ENCODE data around the gene FNDC8. TPM values are rescaled to one million over a fixed set of nuclear protein-coding genes. Genes with fewer than 3 reads are reported as not detected.
"Not testable (repeated sequence)": the region's sequence is repeated elsewhere in the genome, so short reads cannot be mapped to it uniquely, and the experiment has no call there.

FNDC8 gene
- total RNA-seq, 1 donor from 2014 or later, result not detected

GRCh38 chr17:35099908-35100307, 21.5 kb upstream of the FNDC8 start:
- TF ChIP-seq CTCF (IDR thresholded peaks at IDR 0.05; ENCODE audit: insufficient read depth, low read length, poor library complexity, severe bottlenecking), result no peak
- Histone ChIP-seq H3K4me3 (ENCODE audit: low read depth, low read length) (no peak overlapping the region), H3K27me3 (ENCODE audit: control insufficient read depth, insufficient read depth, low read length) (no peaks in the 10 kb centered on the region), H3K36me3 (ENCODE audit: control insufficient read depth, insufficient read depth, low read length) (no peaks in the 10 kb centered on the region)
- DNase-seq (ENCODE audit: low read depth), result no peak

- Histone ChIP-seq H3K27me3 (ENCODE audit: control insufficient read depth, insufficient read depth, low read length) (no peaks in the 10 kb centered on the region), H3K4me3 (ENCODE audit: low read depth, low read length) (no peak overlapping the region), H3K36me3 (ENCODE audit: control insufficient read depth, insufficient read depth, low read length) (no peaks in the 10 kb centered on the region)
- no peak for DNase-seq (ENCODE audit: low read depth)
- no peak for TF ChIP-seq CTCF (IDR thresholded peaks at IDR 0.05; ENCODE audit: insufficient read depth, low read length, poor library complexity, severe bottlenecking)
Observed at GRCh38 chr17:35101036-35101435, 20.4 kb upstream of the FNDC8 start.

- H3K36me3 ChIP-seq (ENCODE audit: control insufficient read depth, insufficient read depth, low read length), result no peaks in the 10 kb centered on the region
Observed at GRCh38 chr17:35101725-35102124, 19.7 kb upstream of the FNDC8 start.

GRCh38 chr17:35103271-35103670, 18.1 kb upstream of the FNDC8 start:
- Histone ChIP-seq H3K4me3 (ENCODE audit: low read depth, low read length) (no peak overlapping the region), H3K36me3 (ENCODE audit: control insufficient read depth, insufficient read depth, low read length) (no peaks in the 10 kb centered on the region), H3K27me3 (ENCODE audit: control insufficient read depth, insufficient read depth, low read length) (no peaks in the 10 kb centered on the region)
- no peak for DNase-seq (ENCODE audit: low read depth)
- TF ChIP-seq CTCF (IDR thresholded peaks at IDR 0.05; ENCODE audit: insufficient read depth, low read length, poor library complexity, severe bottlenecking), result no peak

More at GRCh38 chr17:35101725-35102124, 19.7 kb upstream of the FNDC8 start:
- no peak for TF ChIP-seq CTCF (IDR thresholded peaks at IDR 0.05; ENCODE audit: insufficient read depth, low read length, poor library complexity, severe bottlenecking)
- H3K27me3 ChIP-seq (ENCODE audit: control insufficient read depth, insufficient read depth, low read length), result no peaks in the 10 kb centered on the region
- H3K4me3 ChIP-seq (ENCODE audit: low read depth, low read length), result no peak overlapping the region
- DNase-seq (ENCODE audit: low read depth), result no peak

GRCh38 chr17:35104844-35105450, 16.5 kb upstream of the FNDC8 start:
- Histone ChIP-seq H3K27me3 (ENCODE audit: control insufficient read depth, insufficient read depth, low read length) (no peaks in the 10 kb centered on the region), H3K4me3 (ENCODE audit: low read depth, low read length) (no peak overlapping the region), H3K36me3 (ENCODE audit: control insufficient read depth, insufficient read depth, low read length) (no peaks in the 10 kb centered on the region)
- TF ChIP-seq CTCF (IDR thresholded peaks at IDR 0.05; ENCODE audit: insufficient read depth, low read length, poor library complexity, severe bottlenecking), result no peak
- no peak for DNase-seq (ENCODE audit: low read depth)

- not testable (repeated sequence) for H3K4me3 ChIP-seq (ENCODE audit: low read depth, low read length); H3K27me3 ChIP-seq (ENCODE audit: control insufficient read depth, insufficient read depth, low read length); DNase-seq (ENCODE audit: low read depth); H3K36me3 ChIP-seq (ENCODE audit: control insufficient read depth, insufficient read depth, low read length)
Observed at GRCh38 chr17:35110791-35111190, 10.6 kb upstream of the FNDC8 start.

Measured in kidney epithelial cell (primary cell).